Brain pericyte (primary cell): ENCODE measurements around the gene ABCB7.
"Not testable (repeated sequence)": the region's sequence is repeated elsewhere in the genome, so short reads cannot be mapped to it uniquely, and the experiment has no call there.

Experiments used
- DNase-seq: peaks from one replicate; pipeline ENCODE4 v3.0.0-alpha.2; 2012; ENCODE audit warnings: low read depth, low spot score

The ABCB7 gene

GRCh38 chrX:75155827-75156525, at the start of gene ABCB7:
Gene ABCB7 (minus strand): TSS chrX:75156283. CDS start chrX:75156272, 11 bp downstream.
- DNase-seq: no peak

GRCh38 chrX:75188415-75189206, 32.5 kb upstream of the ABCB7 start:
- not testable (repeated sequence) for DNase-seq

DNA sequence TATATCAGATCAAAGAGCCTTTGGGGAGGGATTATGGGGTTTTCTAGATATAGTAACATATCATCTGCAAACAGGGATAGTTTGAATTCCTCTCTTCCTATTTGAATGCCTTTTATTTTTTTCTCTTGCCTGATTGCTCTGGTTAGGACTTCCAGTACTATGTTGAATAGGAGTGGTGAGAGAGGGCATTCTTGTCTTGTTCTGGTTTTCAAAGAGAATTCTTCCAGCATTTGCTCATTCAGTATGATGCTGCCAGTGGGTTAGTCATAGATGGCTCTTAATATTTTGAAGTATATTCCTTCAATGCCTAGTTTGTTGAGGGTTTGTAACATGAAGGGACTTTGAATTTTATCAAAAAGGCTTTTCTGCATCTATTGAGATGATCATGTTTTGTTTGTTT, 25.6 kb upstream of the ABCB7 start:
- no peak for DNase-seq

- DNase-seq: not testable (repeated sequence)
These were observed 23.6 kb upstream of the ABCB7 start for GRCh38 chrX:75179536-75180293.

DNA sequence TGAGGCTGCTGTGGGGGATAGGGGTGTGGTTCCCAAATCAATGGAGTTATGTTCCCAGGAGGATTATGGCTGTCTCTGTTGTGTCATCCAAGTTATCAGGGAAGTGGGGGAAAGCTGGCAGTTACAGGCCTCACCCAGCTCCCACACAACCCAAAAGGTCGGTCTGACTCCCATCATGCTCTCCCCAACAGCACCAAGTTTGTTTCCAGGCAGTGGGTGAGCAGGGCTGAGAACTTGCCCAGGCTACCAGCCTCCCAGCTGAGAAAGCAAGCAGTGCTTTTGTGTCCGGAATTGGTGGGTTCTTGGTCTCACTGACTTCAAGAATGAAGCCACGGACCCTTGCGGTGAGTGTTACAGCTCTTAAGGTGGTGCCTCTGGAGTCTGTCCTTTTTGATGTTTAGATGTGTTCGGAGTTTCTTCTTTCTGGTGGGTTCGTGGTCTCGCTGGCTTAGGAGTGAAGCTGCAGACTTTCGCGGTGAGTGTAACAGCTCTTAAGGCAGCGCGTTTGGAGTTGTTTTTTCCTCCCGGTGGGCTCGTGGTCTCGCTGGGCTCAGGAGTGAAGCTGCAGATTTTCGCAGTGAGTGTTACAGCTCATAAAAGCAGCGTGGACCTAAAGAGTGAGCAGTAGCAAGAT, 16.3 kb upstream of the ABCB7 start:
- not testable (repeated sequence) for DNase-seq

GRCh38 chrX:75158054-75158453, 2.0 kb upstream of the ABCB7 start:
- DNase-seq: no peak

GRCh38 chrX:75156531-75156945, 455 bp upstream of the ABCB7 start:
- peak; percentile 10 for DNase-seq

GRCh38 chrX:75155447-75155826, 646 bp downstream of the ABCB7 start:
- DNase-seq: no peak

DNA sequence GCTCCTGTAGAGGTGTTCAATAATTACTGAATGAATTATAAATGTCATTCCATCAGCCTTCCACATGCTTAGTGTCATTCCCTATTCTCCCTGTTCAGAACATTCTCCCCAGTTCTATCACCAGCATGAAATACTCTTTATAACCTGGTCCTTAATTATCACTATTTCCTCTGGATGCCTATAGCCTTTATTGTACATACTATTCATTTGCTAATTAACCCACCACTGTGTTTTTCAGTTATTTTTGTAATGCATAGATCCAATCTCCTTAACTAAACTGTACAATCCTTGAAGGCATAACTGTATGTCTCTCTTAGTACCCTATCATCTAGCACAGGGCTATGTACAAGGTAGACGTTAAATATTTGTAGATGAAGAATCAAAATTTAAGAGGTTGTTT, 1.2 kb downstream of the ABCB7 start:
- no peak for DNase-seq

- no peak for DNase-seq
These were observed 4.1 kb downstream of the ABCB7 start for GRCh38 chrX:75151827-75152592.

DNA sequence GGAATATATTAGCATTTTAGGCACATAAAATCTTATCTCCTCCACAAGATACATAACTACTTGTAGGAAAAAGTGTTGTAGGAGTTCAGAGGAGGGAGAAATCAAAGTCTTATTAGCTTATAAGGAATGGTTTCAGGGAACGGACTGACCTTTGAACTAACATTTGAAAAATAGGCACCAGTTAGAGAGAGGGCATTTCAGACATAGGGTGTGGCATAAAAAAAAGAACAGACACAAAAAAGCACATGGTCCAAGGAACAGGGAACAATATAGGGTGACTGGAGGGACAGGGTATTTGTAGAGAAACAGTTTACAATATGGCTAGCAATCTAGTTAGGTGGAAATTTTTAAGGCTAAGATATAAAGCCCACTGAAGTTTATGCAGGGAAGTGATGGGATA, 6.4 kb downstream of the ABCB7 start:
- DNase-seq: no peak

DNA sequence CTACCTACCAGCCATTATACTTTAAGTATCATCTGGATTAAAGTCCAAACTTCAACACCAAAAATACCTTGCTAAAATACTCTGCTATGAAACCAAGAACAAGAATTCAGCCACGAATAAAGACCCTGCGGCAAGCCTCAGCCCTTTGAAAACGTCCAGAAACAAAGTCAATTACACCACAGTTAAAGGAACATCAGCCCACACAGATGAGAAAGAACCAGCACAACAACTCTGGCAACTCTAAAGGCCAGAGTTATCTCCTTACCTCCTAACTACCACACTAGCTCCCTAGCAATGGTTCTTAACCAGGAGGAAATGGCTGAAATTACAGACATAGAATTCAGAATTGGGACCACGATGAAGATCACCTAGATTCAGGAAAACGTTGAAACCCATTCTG, 23.4 kb downstream of the ABCB7 start:
- DNase-seq: no peak

GRCh38 chrX:75131973-75132627, 24.0 kb downstream of the ABCB7 start:
- DNase-seq: no peak

DNA sequence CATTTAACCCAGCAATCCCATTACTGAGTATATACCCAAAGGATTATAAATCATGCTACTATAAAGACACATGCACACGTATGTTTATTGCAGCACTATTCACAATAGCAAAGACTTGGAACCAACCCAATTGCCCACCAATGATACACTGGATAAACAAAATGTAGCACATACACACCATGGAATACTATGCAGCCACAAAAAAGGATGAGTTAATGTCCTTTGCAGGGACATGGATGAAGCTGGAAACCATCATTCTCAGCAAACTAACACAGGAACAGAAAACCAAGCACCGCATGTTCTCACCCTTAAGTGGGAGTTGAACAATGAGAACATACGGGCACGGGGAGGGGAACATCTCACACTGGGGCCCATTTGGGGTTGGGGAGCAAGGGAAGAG, 27.0 kb downstream of the ABCB7 start:
- not testable (repeated sequence) for DNase-seq

GRCh38 chrX:75118296-75118695, 37.8 kb downstream of the ABCB7 start:
- no peak for DNase-seq

DNA sequence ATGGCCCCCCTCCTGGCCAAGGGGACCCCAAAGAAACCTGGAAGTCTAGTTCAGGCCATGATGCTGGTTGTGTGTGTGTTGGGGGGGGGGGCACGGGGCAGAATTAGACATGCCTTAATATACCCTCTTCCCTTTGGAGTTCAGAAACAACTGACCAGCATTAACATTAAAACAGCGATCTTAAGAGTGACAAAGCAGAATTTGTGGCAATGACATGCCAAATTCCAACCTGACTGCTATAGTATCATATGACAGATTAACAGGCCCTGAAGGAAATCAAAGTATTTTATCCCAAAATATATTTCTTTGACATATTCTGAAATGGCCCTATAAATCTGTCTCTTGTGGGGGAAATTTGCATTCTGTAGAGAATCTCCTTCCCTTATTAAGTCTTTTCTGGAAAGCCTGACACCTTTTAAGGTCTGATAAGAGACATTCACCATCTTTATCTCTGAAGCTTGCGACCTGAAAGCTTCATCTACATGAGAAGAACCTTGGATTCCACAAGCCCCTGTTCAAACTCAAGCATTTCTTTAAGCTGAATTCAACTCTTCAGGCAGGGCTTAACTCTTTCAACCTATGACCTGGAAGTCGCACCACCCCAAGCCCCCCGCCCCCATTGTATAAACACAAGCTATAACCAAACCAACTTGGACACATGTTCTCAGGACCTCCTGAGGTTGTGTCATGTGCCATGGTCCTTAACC, 40.2 kb downstream of the ABCB7 start:
- no peak for DNase-seq

GRCh38 chrX:75114638-75115037, 41.4 kb downstream of the ABCB7 start:
- no peak for DNase-seq

- no peak for DNase-seq
These were observed 42.4 kb downstream of the ABCB7 start for GRCh38 chrX:75113664-75114063.

GRCh38 chrX:75107863-75108509, 48.1 kb downstream of the ABCB7 start:
- no peak for DNase-seq
